Liver (tissue), 9 donors: ENCODE results near the gene TNNT3. TPM values are rescaled to one million over a fixed set of nuclear protein-coding genes. Genes with fewer than 3 reads are reported as not detected.

Source experiments
- DNase-seq: peaks from one replicate; pipeline ENCODE4 v3.0.0-alpha.2; 2017; ENCODE audit warnings: low spot score
- H3K27ac ChIP-seq, 2 donors: one replicate each; pipeline ENCODE4 v1.7.0; 2013; ENCODE audit warnings: inconsistent platforms in 2 of 2, low read length in 2 of 2, control low read depth in 1 of 2, low read depth in 1 of 2, mild to moderate bottlenecking in 1 of 2
- H3K27me3 ChIP-seq, 4 donors: one replicate each; pipeline versions ENCODE4 v1.6.1 to v1.7.0; 2013; ENCODE audit warnings: low read length in 3 of 4, inconsistent platforms in 1 of 4, mild to moderate bottlenecking in 1 of 4, moderate library complexity in 1 of 4; ENCODE audit not compliant: control insufficient read depth in 4 of 4, insufficient read depth in 4 of 4
- H3K36me3 ChIP-seq, 4 donors: one replicate each; pipeline versions ENCODE4 v1.6.1 to v1.7.0; 2013; ENCODE audit warnings: low read length in 3 of 4, mild to moderate bottlenecking in 3 of 4, low read depth in 1 of 4, moderate library complexity in 1 of 4; ENCODE audit not compliant: control insufficient read depth in 4 of 4, insufficient read depth in 3 of 4
- H3K4me1 ChIP-seq, 4 donors: one replicate each; pipeline versions ENCODE4 v1.6.1 to v1.7.0; 2013; ENCODE audit warnings: low read length in 3 of 4, mild to moderate bottlenecking in 3 of 4, moderate library complexity in 1 of 4; ENCODE audit not compliant: control insufficient read depth in 4 of 4, insufficient read depth in 4 of 4
- H3K4me3 ChIP-seq, 3 donors: one replicate each; pipeline versions ENCODE4 v1.6.1 to v1.7.0; 2013; ENCODE audit warnings: low read length in 3 of 3, control low read depth in 1 of 3, low read depth in 1 of 3, mild to moderate bottlenecking in 1 of 3
- H3K9ac ChIP-seq, 2 donors: one replicate each; pipeline ENCODE4 v1.7.0; 2013; ENCODE audit warnings: low read length in 2 of 2, mild to moderate bottlenecking in 2 of 2, moderate library complexity in 2 of 2, control low read depth in 1 of 2, low read depth in 1 of 2
- H3K9me3 ChIP-seq, 4 donors: one replicate each; pipeline versions ENCODE4 v1.6.1 to v1.7.0; 2013; ENCODE audit warnings: low read length in 3 of 4; ENCODE audit not compliant: control insufficient read depth in 4 of 4
- EGR1 ChIP-seq, 2 donors: IDR thresholded peaks; 2 replicates each; pipeline ENCODE4 v1.6.1; 2016 to 2018; ENCODE audit warnings: antibody characterized with exemption in 2 of 2, low read depth in 2 of 2
- FOXA1 ChIP-seq: IDR thresholded peaks from 2 replicates; pipeline ENCODE4 v1.6.1; 2016; ENCODE audit warnings: antibody characterized with exemption
- FOXA2 ChIP-seq: IDR thresholded peaks from 2 replicates; pipeline ENCODE4 v1.6.1; 2016; ENCODE audit warnings: antibody characterized with exemption
- GABPA ChIP-seq, 2 donors: IDR thresholded peaks in 1 of 2; conservative IDR thresholded peaks in 1 of 2; 2 replicates each; pipeline ENCODE4 v1.6.1; 2016; ENCODE audit warnings: antibody characterized with exemption in 2 of 2, mild to moderate bottlenecking in 1 of 2, moderate library complexity in 1 of 2
- HNF4A ChIP-seq, 2 donors: conservative IDR thresholded peaks; 2 replicates each; pipeline ENCODE4 v1.6.1; 2016; ENCODE audit warnings: antibody characterized with exemption in 2 of 2, mild to moderate bottlenecking in 2 of 2
- HNF4G ChIP-seq: IDR thresholded peaks from 2 replicates; pipeline ENCODE4 v1.6.1; 2016; ENCODE audit warnings: antibody characterized with exemption
- NR2F2 ChIP-seq: IDR thresholded peaks from 2 replicates; pipeline ENCODE4 v1.6.1; 2016; ENCODE audit warnings: antibody characterized with exemption
- RAD21 ChIP-seq, 2 donors: IDR thresholded peaks; 2 replicates each; pipeline ENCODE4 v1.6.1; 2016; ENCODE audit warnings: antibody characterized with exemption in 2 of 2, mild to moderate bottlenecking in 2 of 2
- RXRA ChIP-seq, 2 donors: IDR thresholded peaks; 2 replicates each; pipeline ENCODE4 v1.6.1; 2017 to 2018; ENCODE audit warnings: antibody characterized with exemption in 2 of 2, mild to moderate bottlenecking in 1 of 2
- SP1 ChIP-seq: IDR thresholded peaks from 2 replicates; pipeline ENCODE4 v1.6.1; 2018; ENCODE audit warnings: antibody characterized with exemption, mild to moderate bottlenecking
- TAF1 ChIP-seq: conservative IDR thresholded peaks from 2 replicates; pipeline ENCODE4 v1.6.1; 2016; ENCODE audit warnings: antibody characterized with exemption, mild to moderate bottlenecking
- YY1 ChIP-seq: IDR thresholded peaks from 2 replicates; pipeline ENCODE4 v1.6.1; 2016; ENCODE audit warnings: antibody characterized with exemption, mild to moderate bottlenecking
- WGBS: extraction: QIAGEN DNeasy Blood & Tissue Kit; methylation state at CpG from one replicate; pipeline ENCODE4 v1.1.7; 2013; 5-methylcytosine and 5-hydroxymethylcytosine counted together
- polyA plus RNA-seq, 2 donors: library from polyadenylated mRNA; stranded (reverse) in 1 of 2; unstranded in 1 of 2; fragments of 200-250 nt in 1 of 2; fragments of >200 nt in 1 of 2; fragmentation: Nextera tagmentation in 1 of 2; extraction: Ambion mirVana in 1 of 2; gene quantifications; one replicate each; pipeline versions ENCODE4 v1.2.1 to v1.2.3, GENCODE V29; 2013 to 2015
- total RNA-seq, 2 donors: library from RNA; depleted of rRNA; stranded (reverse); fragments of >200 nt; gene quantifications; one replicate each; pipeline ENCODE4 v1.2.3, GENCODE V29; 2014
- TF ChIP-seq, protein P1 (sequence below): IDR thresholded peaks from 2 replicates; pipeline ENCODE4 v1.6.1; 2016; ENCODE audit warnings: antibody characterized with exemption
- TF ChIP-seq, protein P2 (sequence below): IDR thresholded peaks from 2 replicates; pipeline ENCODE4 v1.6.1; 2016; ENCODE audit warnings: antibody characterized with exemption
- TF ChIP-seq, protein P3 (sequence below): fragments of 150-350 bp; IDR thresholded peaks from 2 replicates; pipeline ENCODE4 v1.5.1; 2017; ENCODE audit warnings: improper control_type of control experiment, low read depth, low read length; ENCODE audit not compliant: missing input control
- TF ChIP-seq, protein P4 (sequence below): IDR thresholded peaks from 2 replicates; pipeline ENCODE4 v1.6.1; 2016; ENCODE audit warnings: antibody characterized with exemption, mild to moderate bottlenecking
- TF ChIP-seq, protein P5 (sequence below): IDR thresholded peaks from 2 replicates; pipeline ENCODE4 v1.6.1; 2016; ENCODE audit warnings: antibody characterized with exemption
- donor health status: healthy.
- donor health status: healthy.
- donor health status: healthy.
- donor health status: healthy.
- donor health status: healthy.

The TNNT3 gene
- total and polyA plus RNA-seq, 4 donors, result 0.06 to 0.14 TPM; not detected in 2

DNA sequence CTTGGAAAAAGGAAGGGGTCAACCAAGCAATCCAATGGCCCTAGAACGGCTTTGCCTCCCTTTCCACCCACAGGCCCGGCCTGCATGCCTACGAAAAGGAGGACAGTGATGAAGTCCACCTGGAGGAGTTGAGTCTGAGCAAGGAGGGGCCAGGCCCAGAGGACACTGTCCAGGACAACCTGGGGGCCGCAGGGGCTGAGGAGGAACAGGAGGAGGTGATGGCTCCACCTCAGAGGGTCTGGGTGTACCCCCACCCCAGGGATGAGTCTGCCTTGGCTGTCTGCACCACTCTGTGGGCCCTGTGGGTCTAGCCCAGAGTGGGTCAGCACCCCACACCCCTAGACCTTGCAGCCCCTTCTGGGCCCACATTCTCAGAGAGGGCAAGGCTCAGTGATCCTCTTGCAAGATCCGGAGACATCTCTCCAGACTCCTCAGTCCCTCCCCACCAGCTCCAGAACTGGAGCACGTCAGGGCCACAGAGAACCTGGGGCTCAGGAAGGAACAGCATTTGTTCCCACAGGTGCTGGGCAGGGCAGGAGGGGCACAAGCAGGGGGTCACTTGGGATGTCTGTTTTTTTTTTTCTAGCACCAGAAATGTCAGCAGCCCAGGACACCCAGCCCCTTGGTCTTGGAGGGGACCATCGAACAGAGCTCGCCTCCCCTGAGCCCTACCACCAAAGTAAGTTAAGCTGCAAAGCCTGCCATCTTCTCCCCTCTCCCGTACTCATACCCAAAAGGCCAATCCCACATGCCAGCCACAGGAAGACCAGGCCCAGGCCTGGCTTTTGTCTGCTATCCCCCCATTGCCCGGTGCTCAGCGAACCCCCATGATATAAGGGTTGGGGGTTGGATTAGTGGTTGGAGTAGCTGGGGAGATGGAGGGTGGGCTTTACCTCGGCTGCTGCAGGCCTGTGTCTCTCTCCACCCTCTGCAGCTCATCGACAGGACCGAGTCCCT is 35.9 kb upstream of the TNNT3 start:
- H3K9ac ChIP-seq, result no peak overlapping the region
- peaks cover 0 to 2% (median 0%) of the 10 kb centered on the region in 4 donors for H3K36me3 ChIP-seq
- no peaks in the 10 kb centered on the region for H3K9me3 ChIP-seq
- no peak for DNase-seq
- TF ChIP-seq YY1 (no peak), RXRA (IDR thresholded peaks at IDR 0.05) (no peak), TAF1 (no peak), EGR1 (IDR thresholded peaks at IDR 0.05; ENCODE audit: low read depth in 2 of 2) (no peak), NR2F2 (no peak), HNF4A (conservative IDR thresholded peaks at IDR 0.05) (no peak)
- TF ChIP-seq, protein P1, sequence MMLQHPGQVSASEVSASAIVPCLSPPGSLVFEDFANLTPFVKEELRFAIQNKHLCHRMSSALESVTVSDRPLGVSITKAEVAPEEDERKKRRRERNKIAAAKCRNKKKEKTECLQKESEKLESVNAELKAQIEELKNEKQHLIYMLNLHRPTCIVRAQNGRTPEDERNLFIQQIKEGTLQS, result no peak
- TF ChIP-seq, protein P2, sequence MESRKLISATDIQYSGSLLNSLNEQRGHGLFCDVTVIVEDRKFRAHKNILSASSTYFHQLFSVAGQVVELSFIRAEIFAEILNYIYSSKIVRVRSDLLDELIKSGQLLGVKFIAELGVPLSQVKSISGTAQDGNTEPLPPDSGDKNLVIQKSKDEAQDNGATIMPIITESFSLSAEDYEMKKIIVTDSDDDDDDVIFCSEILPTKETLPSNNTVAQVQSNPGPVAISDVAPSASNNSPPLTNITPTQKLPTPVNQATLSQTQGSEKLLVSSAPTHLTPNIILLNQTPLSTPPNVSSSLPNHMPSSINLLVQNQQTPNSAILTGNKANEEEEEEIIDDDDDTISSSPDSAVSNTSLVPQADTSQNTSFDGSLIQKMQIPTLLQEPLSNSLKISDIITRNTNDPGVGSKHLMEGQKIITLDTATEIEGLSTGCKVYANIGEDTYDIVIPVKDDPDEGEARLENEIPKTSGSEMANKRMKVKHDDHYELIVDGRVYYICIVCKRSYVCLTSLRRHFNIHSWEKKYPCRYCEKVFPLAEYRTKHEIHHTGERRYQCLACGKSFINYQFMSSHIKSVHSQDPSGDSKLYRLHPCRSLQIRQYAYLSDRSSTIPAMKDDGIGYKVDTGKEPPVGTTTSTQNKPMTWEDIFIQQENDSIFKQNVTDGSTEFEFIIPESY, result no peak
- TF ChIP-seq, protein P3, sequence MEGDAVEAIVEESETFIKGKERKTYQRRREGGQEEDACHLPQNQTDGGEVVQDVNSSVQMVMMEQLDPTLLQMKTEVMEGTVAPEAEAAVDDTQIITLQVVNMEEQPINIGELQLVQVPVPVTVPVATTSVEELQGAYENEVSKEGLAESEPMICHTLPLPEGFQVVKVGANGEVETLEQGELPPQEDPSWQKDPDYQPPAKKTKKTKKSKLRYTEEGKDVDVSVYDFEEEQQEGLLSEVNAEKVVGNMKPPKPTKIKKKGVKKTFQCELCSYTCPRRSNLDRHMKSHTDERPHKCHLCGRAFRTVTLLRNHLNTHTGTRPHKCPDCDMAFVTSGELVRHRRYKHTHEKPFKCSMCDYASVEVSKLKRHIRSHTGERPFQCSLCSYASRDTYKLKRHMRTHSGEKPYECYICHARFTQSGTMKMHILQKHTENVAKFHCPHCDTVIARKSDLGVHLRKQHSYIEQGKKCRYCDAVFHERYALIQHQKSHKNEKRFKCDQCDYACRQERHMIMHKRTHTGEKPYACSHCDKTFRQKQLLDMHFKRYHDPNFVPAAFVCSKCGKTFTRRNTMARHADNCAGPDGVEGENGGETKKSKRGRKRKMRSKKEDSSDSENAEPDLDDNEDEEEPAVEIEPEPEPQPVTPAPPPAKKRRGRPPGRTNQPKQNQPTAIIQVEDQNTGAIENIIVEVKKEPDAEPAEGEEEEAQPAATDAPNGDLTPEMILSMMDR, result no peak
- no peak overlapping the region for H3K4me3 ChIP-seq
- H3K27ac ChIP-seq, result no peak overlapping the region
- H3K27me3 ChIP-seq, result no peaks in the 10 kb centered on the region
- H3K4me1 ChIP-seq, result peaks cover 0 to 3% (median 0%) of the 10 kb centered on the region in 4 donors
- WGBS, result 94% methylated on average over 14 of the region's 14 CpGs

DNA sequence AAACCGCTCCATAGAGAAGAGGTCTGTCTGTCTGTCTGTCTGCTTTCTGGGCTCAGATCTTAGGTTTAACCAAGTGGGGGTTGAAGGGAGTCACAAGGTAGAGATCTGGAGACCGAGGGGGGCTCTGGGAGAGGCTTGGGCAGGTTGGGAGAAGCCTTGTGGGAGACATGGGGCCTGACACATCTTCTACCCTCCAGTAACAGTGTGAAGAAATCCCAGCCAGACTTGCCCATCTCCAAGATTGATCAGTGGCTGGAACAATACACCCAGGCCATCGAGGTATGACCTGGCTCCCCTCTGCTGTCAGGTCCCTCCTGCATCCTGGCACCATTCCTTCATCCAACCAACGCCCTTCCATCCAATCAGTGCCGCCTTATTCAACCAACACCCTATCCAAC is 35.2 kb upstream of the TNNT3 start:
- Histone ChIP-seq H3K27ac (no peak overlapping the region), H3K4me3 (no peak overlapping the region), H3K36me3 (peaks cover 0 to 2% (median 0%) of the 10 kb centered on the region in 4 donors), H3K9me3 (no peaks in the 10 kb centered on the region), H3K9ac (no peak overlapping the region), H3K27me3 (no peaks in the 10 kb centered on the region), H3K4me1 (peaks cover 0 to 6% (median 0%) of the 10 kb centered on the region in 4 donors)
- 92% methylated on average over 5 of the region's 5 CpGs for WGBS
- DNase-seq, result no peak
- TF ChIP-seq GABPA (IDR thresholded peaks at IDR 0.05 in 1 of 2, conservative IDR thresholded peaks at IDR 0.05 in 1 of 2) (no peak), YY1 (no peak), FOXA1 (no peak), RXRA (IDR thresholded peaks at IDR 0.05) (no peak), NR2F2 (no peak), EGR1 (IDR thresholded peaks at IDR 0.05; ENCODE audit: low read depth in 2 of 2) (no peak), RAD21 (IDR thresholded peaks at IDR 0.05) (no peak), HNF4G (no peak), FOXA2 (no peak), SP1 (no peak)
- TF ChIP-seq, protein P4, sequence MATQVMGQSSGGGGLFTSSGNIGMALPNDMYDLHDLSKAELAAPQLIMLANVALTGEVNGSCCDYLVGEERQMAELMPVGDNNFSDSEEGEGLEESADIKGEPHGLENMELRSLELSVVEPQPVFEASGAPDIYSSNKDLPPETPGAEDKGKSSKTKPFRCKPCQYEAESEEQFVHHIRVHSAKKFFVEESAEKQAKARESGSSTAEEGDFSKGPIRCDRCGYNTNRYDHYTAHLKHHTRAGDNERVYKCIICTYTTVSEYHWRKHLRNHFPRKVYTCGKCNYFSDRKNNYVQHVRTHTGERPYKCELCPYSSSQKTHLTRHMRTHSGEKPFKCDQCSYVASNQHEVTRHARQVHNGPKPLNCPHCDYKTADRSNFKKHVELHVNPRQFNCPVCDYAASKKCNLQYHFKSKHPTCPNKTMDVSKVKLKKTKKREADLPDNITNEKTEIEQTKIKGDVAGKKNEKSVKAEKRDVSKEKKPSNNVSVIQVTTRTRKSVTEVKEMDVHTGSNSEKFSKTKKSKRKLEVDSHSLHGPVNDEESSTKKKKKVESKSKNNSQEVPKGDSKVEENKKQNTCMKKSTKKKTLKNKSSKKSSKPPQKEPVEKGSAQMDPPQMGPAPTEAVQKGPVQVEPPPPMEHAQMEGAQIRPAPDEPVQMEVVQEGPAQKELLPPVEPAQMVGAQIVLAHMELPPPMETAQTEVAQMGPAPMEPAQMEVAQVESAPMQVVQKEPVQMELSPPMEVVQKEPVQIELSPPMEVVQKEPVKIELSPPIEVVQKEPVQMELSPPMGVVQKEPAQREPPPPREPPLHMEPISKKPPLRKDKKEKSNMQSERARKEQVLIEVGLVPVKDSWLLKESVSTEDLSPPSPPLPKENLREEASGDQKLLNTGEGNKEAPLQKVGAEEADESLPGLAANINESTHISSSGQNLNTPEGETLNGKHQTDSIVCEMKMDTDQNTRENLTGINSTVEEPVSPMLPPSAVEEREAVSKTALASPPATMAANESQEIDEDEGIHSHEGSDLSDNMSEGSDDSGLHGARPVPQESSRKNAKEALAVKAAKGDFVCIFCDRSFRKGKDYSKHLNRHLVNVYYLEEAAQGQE, result no peak
- TF ChIP-seq, protein P5, sequence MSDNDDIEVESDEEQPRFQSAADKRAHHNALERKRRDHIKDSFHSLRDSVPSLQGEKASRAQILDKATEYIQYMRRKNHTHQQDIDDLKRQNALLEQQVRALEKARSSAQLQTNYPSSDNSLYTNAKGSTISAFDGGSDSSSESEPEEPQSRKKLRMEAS, result no peak
- TF ChIP-seq, protein P1, result no peak
- TF ChIP-seq, protein P2, result no peak
- TF ChIP-seq, protein P3, result no peak
